ENCODE data around the gene DEPP1. TPM values are rescaled to one million over a fixed set of nuclear protein-coding genes. Genes with fewer than 3 reads are reported as not detected.

Gene DEPP1
- total and polyA plus RNA-seq, 2 of the 13 experiments (the other 11 are each of a cell fraction or from before 2014, with no cell fraction given) = 14.8 to 270 TPM

DNA sequence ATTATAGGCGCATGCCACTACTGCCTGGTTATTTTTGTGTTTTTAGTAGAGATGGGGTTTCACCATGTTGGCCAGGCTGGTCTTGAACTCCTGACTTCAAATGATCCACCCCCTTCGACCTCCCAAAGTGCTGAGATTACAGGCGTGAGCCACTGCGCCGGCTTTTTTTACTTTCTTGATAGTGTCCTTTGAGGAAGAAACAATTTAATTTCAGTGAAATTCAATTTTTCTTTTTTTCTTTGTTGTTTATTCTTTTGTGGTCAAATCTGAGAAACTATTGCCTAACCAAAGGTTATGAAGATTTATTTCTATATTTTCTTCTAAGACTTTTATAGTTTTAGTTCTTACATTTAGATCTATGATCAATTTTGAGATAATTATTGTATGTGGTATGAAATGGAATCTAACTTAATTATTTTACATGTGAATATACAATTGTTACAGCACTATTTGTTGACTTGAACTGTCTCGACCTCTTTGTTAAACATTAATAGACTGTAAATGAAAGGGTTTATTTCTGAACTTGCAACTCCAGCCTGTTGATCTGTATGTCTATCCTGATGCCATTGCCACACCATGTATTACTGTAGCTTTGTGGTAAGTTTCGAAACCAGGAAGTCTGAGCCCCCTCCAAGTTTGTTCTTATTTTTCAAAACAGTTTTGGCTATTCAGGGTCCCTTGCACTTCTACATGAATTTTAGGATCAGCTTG lies 38.8 kb downstream of the DEPP1 start (continued):
- TF ChIP-seq ZGPAT (CRISPR knock-in tag; IDR thresholded peaks at IDR 0.05) (no peak), KDM2A (CRISPR knock-in tag; IDR thresholded peaks at IDR 0.05; ENCODE audit: borderline replicate concordance, low read depth) (no peak), PAWR (CRISPR knock-in tag; IDR thresholded peaks at IDR 0.05; ENCODE audit: borderline replicate concordance) (no peak), ZNF276 (CRISPR knock-in tag; IDR thresholded peaks at IDR 0.05; ENCODE audit: low read depth) (no peak), ZFP36 (IDR thresholded peaks at IDR 0.05; ENCODE audit: borderline replicate concordance, low read depth, low read length, partially characterized antibody) (no peak), ZNF30 (CRISPR knock-in tag; IDR thresholded peaks at IDR 0.05) (no peak), AFF4 (CRISPR knock-in tag; IDR thresholded peaks at IDR 0.05) (no peak), ZBTB3 (CRISPR knock-in tag; IDR thresholded peaks at IDR 0.05; ENCODE audit: borderline replicate concordance, low read depth) (no peak), PPARG (CRISPR knock-in tag; conservative IDR thresholded peaks at IDR 0.05) (peak; percentile 49; the same call in 1 of the 2 replicates), DRAP1 (CRISPR knock-in tag; IDR thresholded peaks at IDR 0.05) (no peak), ZNF879 (CRISPR knock-in tag; IDR thresholded peaks at IDR 0.05) (no peak), SUZ12 (IDR thresholded peaks at IDR 0.05; ENCODE audit: low read depth, low read length) (no peak)
- TF ChIP-seq, protein P1, sequence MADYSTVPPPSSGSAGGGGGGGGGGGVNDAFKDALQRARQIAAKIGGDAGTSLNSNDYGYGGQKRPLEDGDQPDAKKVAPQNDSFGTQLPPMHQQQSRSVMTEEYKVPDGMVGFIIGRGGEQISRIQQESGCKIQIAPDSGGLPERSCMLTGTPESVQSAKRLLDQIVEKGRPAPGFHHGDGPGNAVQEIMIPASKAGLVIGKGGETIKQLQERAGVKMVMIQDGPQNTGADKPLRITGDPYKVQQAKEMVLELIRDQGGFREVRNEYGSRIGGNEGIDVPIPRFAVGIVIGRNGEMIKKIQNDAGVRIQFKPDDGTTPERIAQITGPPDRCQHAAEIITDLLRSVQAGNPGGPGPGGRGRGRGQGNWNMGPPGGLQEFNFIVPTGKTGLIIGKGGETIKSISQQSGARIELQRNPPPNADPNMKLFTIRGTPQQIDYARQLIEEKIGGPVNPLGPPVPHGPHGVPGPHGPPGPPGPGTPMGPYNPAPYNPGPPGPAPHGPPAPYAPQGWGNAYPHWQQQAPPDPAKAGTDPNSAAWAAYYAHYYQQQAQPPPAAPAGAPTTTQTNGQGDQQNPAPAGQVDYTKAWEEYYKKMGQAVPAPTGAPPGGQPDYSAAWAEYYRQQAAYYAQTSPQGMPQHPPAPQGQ (CRISPR knock-in tag; IDR thresholded peaks at IDR 0.05; ENCODE audit: borderline replicate concordance) = no peak
- TF ChIP-seq, protein P2, sequence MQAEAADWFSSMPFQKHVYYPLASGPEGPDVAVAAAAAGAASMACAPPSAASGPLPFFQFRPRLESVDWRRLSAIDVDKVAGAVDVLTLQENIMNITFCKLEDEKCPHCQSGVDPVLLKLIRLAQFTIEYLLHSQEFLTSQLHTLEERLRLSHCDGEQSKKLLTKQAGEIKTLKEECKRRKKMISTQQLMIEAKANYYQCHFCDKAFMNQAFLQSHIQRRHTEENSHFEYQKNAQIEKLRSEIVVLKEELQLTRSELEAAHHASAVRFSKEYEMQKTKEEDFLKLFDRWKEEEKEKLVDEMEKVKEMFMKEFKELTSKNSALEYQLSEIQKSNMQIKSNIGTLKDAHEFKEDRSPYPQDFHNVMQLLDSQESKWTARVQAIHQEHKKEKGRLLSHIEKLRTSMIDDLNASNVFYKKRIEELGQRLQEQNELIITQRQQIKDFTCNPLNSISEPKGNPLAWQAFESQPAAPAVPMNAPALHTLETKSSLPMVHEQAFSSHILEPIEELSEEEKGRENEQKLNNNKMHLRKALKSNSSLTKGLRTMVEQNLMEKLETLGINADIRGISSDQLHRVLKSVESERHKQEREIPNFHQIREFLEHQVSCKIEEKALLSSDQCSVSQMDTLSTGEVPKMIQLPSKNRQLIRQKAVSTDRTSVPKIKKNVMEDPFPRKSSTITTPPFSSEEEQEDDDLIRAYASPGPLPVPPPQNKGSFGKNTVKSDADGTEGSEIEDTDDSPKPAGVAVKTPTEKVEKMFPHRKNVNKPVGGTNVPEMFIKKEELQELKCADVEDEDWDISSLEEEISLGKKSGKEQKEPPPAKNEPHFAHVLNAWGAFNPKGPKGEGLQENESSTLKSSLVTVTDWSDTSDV (CRISPR knock-in tag; IDR thresholded peaks at IDR 0.05) = no peak
